Measurements from ENCODE around the gene GNG2.

Gene GNG2

GRCh38 chr14:51828017-51828797 is 32.2 kb upstream of the GNG2 start:
- Histone ChIP-seq H3K9ac (ENCODE audit: low read length) (no peak overlapping the region), H2AFZ (ENCODE audit: low read length) (no peak overlapping the region), H3K9me3 (replicated peaks; ENCODE audit: insufficient read depth, low read length) (no peaks in the 10 kb centered on the region), H3K4me3 (ENCODE audit: low read length) (no peak overlapping the region), H3K79me2 (ENCODE audit: low read length) (no peaks in the 10 kb centered on the region), H3K27me3 (replicated peaks; ENCODE audit: insufficient read depth, low read length) (no peaks in the 10 kb centered on the region), H3K9me2 (replicated peaks; ENCODE audit: insufficient read depth, low read length) (no peaks in the 10 kb centered on the region), H3K27ac (ENCODE audit: low read length) (no peak overlapping the region), H3K4me2 (ENCODE audit: low read depth, low read length) (no peak overlapping the region), H3K36me3 (replicated peaks; ENCODE audit: insufficient read depth, low read length) (no peaks in the 10 kb centered on the region), H3K4me1 (ENCODE audit: low read length) (no peaks in the 10 kb centered on the region), H3F3A (ENCODE audit: insufficient read depth, low read length) (no peaks in the 10 kb centered on the region), H4K20me1 (ENCODE audit: insufficient read depth, low read length) (no peaks in the 10 kb centered on the region)
- TF ChIP-seq, protein P1, sequence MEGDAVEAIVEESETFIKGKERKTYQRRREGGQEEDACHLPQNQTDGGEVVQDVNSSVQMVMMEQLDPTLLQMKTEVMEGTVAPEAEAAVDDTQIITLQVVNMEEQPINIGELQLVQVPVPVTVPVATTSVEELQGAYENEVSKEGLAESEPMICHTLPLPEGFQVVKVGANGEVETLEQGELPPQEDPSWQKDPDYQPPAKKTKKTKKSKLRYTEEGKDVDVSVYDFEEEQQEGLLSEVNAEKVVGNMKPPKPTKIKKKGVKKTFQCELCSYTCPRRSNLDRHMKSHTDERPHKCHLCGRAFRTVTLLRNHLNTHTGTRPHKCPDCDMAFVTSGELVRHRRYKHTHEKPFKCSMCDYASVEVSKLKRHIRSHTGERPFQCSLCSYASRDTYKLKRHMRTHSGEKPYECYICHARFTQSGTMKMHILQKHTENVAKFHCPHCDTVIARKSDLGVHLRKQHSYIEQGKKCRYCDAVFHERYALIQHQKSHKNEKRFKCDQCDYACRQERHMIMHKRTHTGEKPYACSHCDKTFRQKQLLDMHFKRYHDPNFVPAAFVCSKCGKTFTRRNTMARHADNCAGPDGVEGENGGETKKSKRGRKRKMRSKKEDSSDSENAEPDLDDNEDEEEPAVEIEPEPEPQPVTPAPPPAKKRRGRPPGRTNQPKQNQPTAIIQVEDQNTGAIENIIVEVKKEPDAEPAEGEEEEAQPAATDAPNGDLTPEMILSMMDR (IDR thresholded peaks at IDR 0.05; ENCODE audit: low read length): no peak
- no peak for TF ChIP-seq EZH2 (optimal IDR thresholded peaks at IDR 0.05; ENCODE audit: low read depth, low read length)
- no peak for TF ChIP-seq EZH2phosphoT487 (IDR thresholded peaks at IDR 0.05; ENCODE audit: low read length)
- DNase-seq: no peak

DNA sequence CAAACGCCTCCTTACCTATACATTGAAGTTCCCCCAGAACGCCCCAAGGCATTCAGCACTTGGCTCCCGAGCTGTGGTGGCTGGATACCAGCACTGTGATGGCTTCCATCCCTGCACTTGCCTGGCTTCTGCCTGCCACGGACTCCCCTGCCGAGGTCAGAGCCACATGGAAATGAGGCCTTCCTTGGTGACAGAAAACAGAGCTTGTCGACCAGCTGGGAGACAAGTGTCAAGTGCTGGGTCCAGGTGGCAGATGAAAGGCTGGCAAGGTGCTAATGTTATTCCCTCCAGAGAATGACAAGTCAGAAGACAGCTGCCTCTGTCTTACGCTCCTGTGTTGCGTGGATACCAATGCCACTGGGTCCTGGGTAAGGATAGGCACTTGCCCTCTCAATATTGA is 26.2 kb upstream of the GNG2 start:
- no peak overlapping the region for H3K4me3 ChIP-seq (ENCODE audit: low read length)
- H3K27me3 ChIP-seq (replicated peaks; ENCODE audit: insufficient read depth, low read length): no peaks in the 10 kb centered on the region
- no peak overlapping the region for H2AFZ ChIP-seq (ENCODE audit: low read length)
- H4K20me1 ChIP-seq (ENCODE audit: insufficient read depth, low read length): no peaks in the 10 kb centered on the region
- H3K36me3 ChIP-seq (replicated peaks; ENCODE audit: insufficient read depth, low read length): no peaks in the 10 kb centered on the region
- H3K9me3 ChIP-seq (replicated peaks; ENCODE audit: insufficient read depth, low read length): no peaks in the 10 kb centered on the region
- H3K9ac ChIP-seq (ENCODE audit: low read length): no peak overlapping the region
- no peaks in the 10 kb centered on the region for H3K4me1 ChIP-seq (ENCODE audit: low read length)
- no peak for DNase-seq
- H3K4me2 ChIP-seq (ENCODE audit: low read depth, low read length): no peak overlapping the region
- no peak overlapping the region for H3K27ac ChIP-seq (ENCODE audit: low read length)
- TF ChIP-seq, protein P1 (IDR thresholded peaks at IDR 0.05; ENCODE audit: low read length): no peak
- H3K79me2 ChIP-seq (ENCODE audit: low read length): no peaks in the 10 kb centered on the region
- H3F3A ChIP-seq (ENCODE audit: insufficient read depth, low read length): no peaks in the 10 kb centered on the region
- H3K9me2 ChIP-seq (replicated peaks; ENCODE audit: insufficient read depth, low read length): no peaks in the 10 kb centered on the region

- Histone ChIP-seq H3K27ac (ENCODE audit: low read length) (no peak overlapping the region), H3K27me3 (replicated peaks; ENCODE audit: insufficient read depth, low read length) (no peaks in the 10 kb centered on the region), H3K79me2 (ENCODE audit: low read length) (no peaks in the 10 kb centered on the region), H3K4me1 (ENCODE audit: low read length) (no peaks in the 10 kb centered on the region), H3K9ac (ENCODE audit: low read length) (no peak overlapping the region), H3K36me3 (replicated peaks; ENCODE audit: insufficient read depth, low read length) (no peaks in the 10 kb centered on the region), H2AFZ (ENCODE audit: low read length) (no peak overlapping the region), H3K4me3 (ENCODE audit: low read length) (no peak overlapping the region), H3K4me2 (ENCODE audit: low read depth, low read length) (no peak overlapping the region), H3K9me3 (replicated peaks; ENCODE audit: insufficient read depth, low read length) (no peaks in the 10 kb centered on the region), H3K9me2 (replicated peaks; ENCODE audit: insufficient read depth, low read length) (no peaks in the 10 kb centered on the region), H3F3A (ENCODE audit: insufficient read depth, low read length) (no peaks in the 10 kb centered on the region), H4K20me1 (ENCODE audit: insufficient read depth, low read length) (no peaks in the 10 kb centered on the region)
- no peak for DNase-seq
- TF ChIP-seq, protein P1 (IDR thresholded peaks at IDR 0.05; ENCODE audit: low read length): no peak
- TF ChIP-seq EZH2 (optimal IDR thresholded peaks at IDR 0.05; ENCODE audit: low read depth, low read length): no peak
- no peak for TF ChIP-seq EZH2phosphoT487 (IDR thresholded peaks at IDR 0.05; ENCODE audit: low read length)
These were observed 24.0 kb upstream of the GNG2 start for GRCh38 chr14:51836417-51836816.

Data from MM.1S (cell line).